Fibroblast of lung (primary cell): Measurements from ENCODE around the gene BDH1. TPM values are rescaled to one million over a fixed set of nuclear protein-coding genes. Genes with fewer than 3 reads are reported as not detected.

Source experiments
- DNase-seq, 2 donors: peaks; one replicate each; pipeline versions ENCODE4 v3.0.0 to v3.0.0-alpha.2; 2010; ENCODE audit warnings: low read depth in 2 of 2
- H2AFZ ChIP-seq: 2 replicates; pipeline ENCODE4 v1.5.1; 2012; ENCODE audit warnings: low read length, control low read depth, inconsistent platforms
- H3K27ac ChIP-seq: 2 replicates; pipeline ENCODE4 v1.5.1; 2011; ENCODE audit warnings: low read length, control low read depth; ENCODE audit not compliant: insufficient read depth
- H3K27me3 ChIP-seq: 2 replicates; pipeline ENCODE4 v1.5.1; 2011; ENCODE audit warnings: mild to moderate bottlenecking, low read length; ENCODE audit not compliant: control insufficient read depth, insufficient read depth
- H3K36me3 ChIP-seq: 2 replicates; pipeline ENCODE4 v1.5.1; 2011; ENCODE audit warnings: low read length; ENCODE audit not compliant: control insufficient read depth, insufficient read depth
- H3K4me1 ChIP-seq: 2 replicates; pipeline ENCODE4 v1.5.1; 2011; ENCODE audit warnings: low read length; ENCODE audit not compliant: control insufficient read depth, insufficient read depth; ENCODE audit errors: extremely low read depth
- H3K4me2 ChIP-seq: 2 replicates; pipeline ENCODE4 v1.5.1; 2011; ENCODE audit warnings: low read length, control low read depth; ENCODE audit not compliant: insufficient read depth; ENCODE audit errors: extremely low read depth
- H3K4me3 ChIP-seq, 4 experiments: fragments of 200-600 bp in 1 of 4; sonication (generic) in 1 of 4; replicated peaks in 1 of 4; 2 replicates each; pipeline ENCODE4 v1.5.1; 2011 to 2016; ENCODE audit warnings: low read length in 4 of 4, low read depth in 3 of 4, mild to moderate bottlenecking in 3 of 4, control low read depth in 2 of 4, inconsistent platforms in 1 of 4, mixed read lengths in 1 of 4; ENCODE audit not compliant: insufficient read depth in 1 of 4; ENCODE audit errors: control extremely low read depth in 1 of 4
- H3K79me2 ChIP-seq: 2 replicates; pipeline ENCODE4 v1.5.1; 2012; ENCODE audit warnings: mild to moderate bottlenecking, low read length, inconsistent platforms; ENCODE audit not compliant: control insufficient read depth, insufficient read depth
- H3K9ac ChIP-seq: 2 replicates; pipeline ENCODE4 v1.5.1; 2011; ENCODE audit warnings: mild to moderate bottlenecking, low read length, control low read depth; ENCODE audit not compliant: insufficient read depth
- H3K9me3 ChIP-seq: 2 replicates; pipeline ENCODE4 v1.5.1; 2012; ENCODE audit warnings: low read depth, low read length; ENCODE audit not compliant: control insufficient read depth, insufficient read depth
- H4K20me1 ChIP-seq: 2 replicates; pipeline ENCODE4 v1.5.1; 2011; ENCODE audit warnings: low read length; ENCODE audit not compliant: control insufficient read depth, insufficient read depth; ENCODE audit errors: extremely low read depth
- EZH2 ChIP-seq: IDR thresholded peaks from 2 replicates; pipeline ENCODE4 v1.5.1; 2012; ENCODE audit warnings: low read length, control low read depth, mild to moderate bottlenecking; ENCODE audit errors: missing control alignments
- polyA plus RNA-seq, 2 donors: library from polyadenylated mRNA; depleted of rRNA in 1 of 2; stranded (reverse) in 1 of 2; unstranded in 1 of 2; fragments of >200 nt; gene quantifications; 2 replicates each; pipeline ENCODE4 v1.2.1, GENCODE V29; 2011 to 2012; ENCODE audit warnings: missing spikeins in 1 of 2
- total RNA-seq: library from RNA; depleted of rRNA; stranded (reverse); fragments of >200 nt; gene quantifications from 2 replicates; pipeline ENCODE4 v1.2.1, GENCODE V29; 2014
- TF ChIP-seq, protein P1 (sequence below), 2 donors: IDR thresholded peaks in 1 of 2; conservative IDR thresholded peaks in 1 of 2; 1 replicate in 1 of 2; 2 replicates in 1 of 2; pipeline ENCODE4 v1.5.1; 2011 to 2012; ENCODE audit warnings: low read length in 2 of 2, control low read depth in 1 of 2, inconsistent platforms in 1 of 2, low read depth in 1 of 2, mild to moderate bottlenecking in 1 of 2

BDH1 gene
- total and polyA plus RNA-seq, 2 donors (not counting 1 experiment from before 2014, with no cell fraction given) = 0.66 to 3.1 TPM

DNA sequence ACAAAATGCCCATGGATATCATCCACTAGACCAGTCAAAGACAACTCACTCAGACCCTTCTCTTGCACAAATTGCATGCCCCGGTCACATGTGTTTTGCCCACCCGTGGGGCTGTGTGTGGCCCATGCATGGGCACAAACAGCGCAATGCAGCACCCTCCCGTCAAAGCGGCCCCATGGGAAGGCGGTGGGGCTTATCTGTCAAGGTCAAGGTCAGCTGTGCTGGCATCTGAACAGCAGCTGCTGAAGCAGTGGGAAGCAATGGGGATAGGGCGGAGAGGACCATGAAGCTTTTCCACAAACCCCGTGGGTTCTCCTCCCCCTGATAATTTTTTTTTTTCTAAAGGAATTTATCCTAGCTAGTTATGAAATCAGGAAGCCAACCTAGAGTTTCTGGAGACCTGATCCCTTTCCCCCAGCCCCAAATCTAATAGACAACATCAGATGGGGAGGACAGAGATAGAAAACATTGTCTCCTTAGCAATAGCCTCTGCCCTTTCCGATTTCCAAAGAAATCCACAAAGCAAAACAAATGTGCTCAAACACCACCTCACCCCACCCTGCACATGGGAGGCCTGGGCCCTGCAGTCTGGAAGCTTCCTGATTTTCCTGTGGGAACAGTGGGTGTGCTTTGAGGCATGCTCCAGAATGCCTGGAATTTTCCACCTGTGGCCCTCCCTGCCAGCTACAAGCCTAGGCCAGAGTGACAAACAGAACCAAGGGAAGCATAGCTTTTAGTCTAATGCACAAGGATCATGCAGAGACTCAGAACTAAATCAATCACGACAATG, 84.4 kb downstream of the BDH1 start:
- Histone ChIP-seq H3K9ac (no peak overlapping the region), H3K27ac (no peak overlapping the region), H4K20me1 (no peaks in the 10 kb centered on the region), H3K4me2 (no peak overlapping the region), H3K27me3 (peaks cover 4% of the 10 kb centered on the region), H2AFZ (no peak overlapping the region), H3K79me2 (no peaks in the 10 kb centered on the region), H3K9me3 (no peaks in the 10 kb centered on the region), H3K4me3 (no peak overlapping the region), H3K4me1 (peaks cover 6% of the 10 kb centered on the region), H3K36me3 (no peaks in the 10 kb centered on the region)
- no peak for TF ChIP-seq EZH2
- TF ChIP-seq, protein P1, sequence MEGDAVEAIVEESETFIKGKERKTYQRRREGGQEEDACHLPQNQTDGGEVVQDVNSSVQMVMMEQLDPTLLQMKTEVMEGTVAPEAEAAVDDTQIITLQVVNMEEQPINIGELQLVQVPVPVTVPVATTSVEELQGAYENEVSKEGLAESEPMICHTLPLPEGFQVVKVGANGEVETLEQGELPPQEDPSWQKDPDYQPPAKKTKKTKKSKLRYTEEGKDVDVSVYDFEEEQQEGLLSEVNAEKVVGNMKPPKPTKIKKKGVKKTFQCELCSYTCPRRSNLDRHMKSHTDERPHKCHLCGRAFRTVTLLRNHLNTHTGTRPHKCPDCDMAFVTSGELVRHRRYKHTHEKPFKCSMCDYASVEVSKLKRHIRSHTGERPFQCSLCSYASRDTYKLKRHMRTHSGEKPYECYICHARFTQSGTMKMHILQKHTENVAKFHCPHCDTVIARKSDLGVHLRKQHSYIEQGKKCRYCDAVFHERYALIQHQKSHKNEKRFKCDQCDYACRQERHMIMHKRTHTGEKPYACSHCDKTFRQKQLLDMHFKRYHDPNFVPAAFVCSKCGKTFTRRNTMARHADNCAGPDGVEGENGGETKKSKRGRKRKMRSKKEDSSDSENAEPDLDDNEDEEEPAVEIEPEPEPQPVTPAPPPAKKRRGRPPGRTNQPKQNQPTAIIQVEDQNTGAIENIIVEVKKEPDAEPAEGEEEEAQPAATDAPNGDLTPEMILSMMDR (conservative IDR thresholded peaks at IDR 0.05 in 1 of 2, IDR thresholded peaks at IDR 0.05 in 1 of 2; ENCODE audit: low read depth in 1 of 2, low read length in 2 of 2) = no peak
- DNase-seq = no peak

DNA sequence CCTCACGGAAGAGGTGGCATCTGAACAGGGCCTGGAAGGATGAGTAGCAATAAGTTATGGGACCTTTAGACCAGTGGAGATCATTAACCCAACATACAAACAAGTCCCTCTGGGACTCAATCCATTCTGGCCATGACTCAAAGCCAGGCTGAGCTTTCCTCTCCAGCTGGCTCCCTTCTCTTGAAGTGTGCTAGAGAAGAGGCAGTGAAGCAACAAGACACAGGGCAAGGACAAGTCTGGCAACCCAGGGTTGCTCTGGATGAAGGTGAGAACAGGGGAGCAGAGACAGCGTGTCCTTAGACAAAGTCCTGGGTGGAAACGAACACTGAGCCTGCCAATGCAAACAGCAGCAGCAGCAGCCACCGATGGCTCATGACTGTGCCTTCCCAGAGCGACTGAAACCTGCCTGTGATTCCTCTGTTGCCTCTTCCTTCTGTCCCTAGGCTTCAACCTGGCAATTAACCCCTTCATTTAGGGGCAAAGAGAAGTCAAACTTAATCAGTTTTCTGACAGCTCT, 86.8 kb downstream of the BDH1 start:
- Histone ChIP-seq H3K4me1 (peaks cover 6% of the 10 kb centered on the region), H3K9ac (no peak overlapping the region), H3K27ac (no peak overlapping the region), H3K4me3 (no peak overlapping the region), H4K20me1 (no peaks in the 10 kb centered on the region), H3K27me3 (peaks cover 4% of the 10 kb centered on the region), H3K9me3 (no peaks in the 10 kb centered on the region), H3K4me2 (no peak overlapping the region), H2AFZ (no peak overlapping the region), H3K36me3 (no peaks in the 10 kb centered on the region), H3K79me2 (no peaks in the 10 kb centered on the region)
- TF ChIP-seq, protein P1 (conservative IDR thresholded peaks at IDR 0.05 in 1 of 2, IDR thresholded peaks at IDR 0.05 in 1 of 2; ENCODE audit: low read depth in 1 of 2, low read length in 2 of 2) = no peak
- no peak for TF ChIP-seq EZH2
- DNase-seq = peak; percentile 45 to 54

DNA sequence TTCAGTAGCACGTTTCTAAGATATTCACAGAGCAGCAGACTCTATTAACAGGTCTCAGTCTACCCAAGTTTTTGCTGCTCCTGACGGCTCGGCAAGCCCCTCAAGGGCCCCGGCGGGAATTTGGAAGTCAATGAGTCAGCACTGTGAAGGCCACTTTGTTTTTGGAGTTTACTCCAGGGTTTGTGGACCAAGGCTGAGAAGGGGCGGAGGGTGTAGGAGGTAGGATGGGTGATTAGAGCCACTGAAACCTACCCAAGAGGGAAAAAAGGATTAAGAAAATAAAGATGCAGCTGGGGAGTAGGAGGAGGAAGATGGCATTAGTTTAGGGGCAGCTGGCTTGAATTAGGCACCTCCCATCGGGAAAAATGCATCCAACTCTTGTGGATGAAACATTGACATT, 87.6 kb downstream of the BDH1 start:
- no peak for DNase-seq
- no peaks in the 10 kb centered on the region for H3K27me3 ChIP-seq
- H3K4me3 ChIP-seq = no peak overlapping the region
- H3K4me2 ChIP-seq = no peak overlapping the region
- H4K20me1 ChIP-seq = no peaks in the 10 kb centered on the region
- no peak for TF ChIP-seq EZH2
- TF ChIP-seq, protein P1 (conservative IDR thresholded peaks at IDR 0.05 in 1 of 2, IDR thresholded peaks at IDR 0.05 in 1 of 2; ENCODE audit: low read depth in 1 of 2, low read length in 2 of 2) = no peak
- no peak overlapping the region for H3K9ac ChIP-seq
- no peaks in the 10 kb centered on the region for H3K36me3 ChIP-seq
- H3K4me1 ChIP-seq = peaks cover 7% of the 10 kb centered on the region
- H2AFZ ChIP-seq = no peak overlapping the region
- H3K79me2 ChIP-seq = no peaks in the 10 kb centered on the region
- no peaks in the 10 kb centered on the region for H3K9me3 ChIP-seq
- no peak overlapping the region for H3K27ac ChIP-seq
